Subcutaneous abdominal adipose tissue (tissue), 5 donors: ENCODE results near the gene DYSF.
A peak's percentile ranks its signal among the peaks of the same experiment; 100 is the strongest.

ENCODE experiments used
- H3K27ac ChIP-seq: one replicate; pipeline ENCODE4 v1.7.0; 2013; ENCODE audit warnings: low read depth, mild to moderate bottlenecking, inconsistent platforms, low read length, moderate library complexity
- H3K27me3 ChIP-seq, 5 donors: one replicate each; pipeline ENCODE4 v1.7.0; 2013; ENCODE audit warnings: low read length in 5 of 5, inconsistent platforms in 1 of 5; ENCODE audit not compliant: control insufficient read depth in 5 of 5, insufficient read depth in 4 of 5
- H3K36me3 ChIP-seq, 5 donors: one replicate each; pipeline ENCODE4 v1.7.0; 2013; ENCODE audit warnings: low read length in 5 of 5; ENCODE audit not compliant: control insufficient read depth in 5 of 5, insufficient read depth in 5 of 5
- H3K4me1 ChIP-seq, 5 donors: one replicate each; pipeline ENCODE4 v1.7.0; 2013; ENCODE audit warnings: low read length in 5 of 5, mild to moderate bottlenecking in 3 of 5, moderate library complexity in 1 of 5; ENCODE audit not compliant: control insufficient read depth in 5 of 5, insufficient read depth in 5 of 5
- H3K4me3 ChIP-seq, 5 donors: one replicate each; pipeline ENCODE4 v1.7.0; 2013; ENCODE audit warnings: low read length in 5 of 5, low read depth in 1 of 5
- H3K9ac ChIP-seq, 5 donors: one replicate each; pipeline ENCODE4 v1.7.0; 2013; ENCODE audit warnings: low read length in 5 of 5, mild to moderate bottlenecking in 4 of 5, moderate library complexity in 3 of 5
- H3K9me3 ChIP-seq, 5 donors: one replicate each; pipeline ENCODE4 v1.7.0; 2013; ENCODE audit warnings: low read length in 5 of 5; ENCODE audit not compliant: control insufficient read depth in 5 of 5
- donor health status: healthy.
- donor health status: healthy.
- donor health status: healthy.
- donor health status: healthy.
- donor health status: healthy.

Gene DYSF

GRCh38 chr2:71496156-71496770, 42.9 kb downstream of the DYSF start:
- H3K4me1 ChIP-seq: peaks cover 0 to 44% (median 14%) of the 10 kb centered on the region in 5 donors
- no peak overlapping the region for H3K9ac ChIP-seq
- no peak overlapping the region for H3K4me3 ChIP-seq
- H3K36me3 ChIP-seq: no peaks in the 10 kb centered on the region
- peak overlapping the region; percentile 37 for H3K27ac ChIP-seq
- H3K27me3 ChIP-seq: no peaks in the 10 kb centered on the region
- H3K9me3 ChIP-seq: no peaks in the 10 kb centered on the region

- Histone ChIP-seq H3K27me3 (peaks cover 0 to 6% (median 0%) of the 10 kb centered on the region in 5 donors), H3K9me3 (no peaks in the 10 kb centered on the region), H3K4me1 (peaks cover 0 to 64% (median 17%) of the 10 kb centered on the region in 5 donors), H3K4me3 (no peak overlapping the region), H3K9ac (no peak overlapping the region), H3K36me3 (no peaks in the 10 kb centered on the region), H3K27ac (peak overlapping the region; percentile 50)
Measured at GRCh38 chr2:71498261-71498701, 44.9 kb downstream of the DYSF start.

GRCh38 chr2:71499691-71500090, 46.3 kb downstream of the DYSF start:
- Histone ChIP-seq H3K9ac (peak overlapping the region in 1 of 5 donors; percentile 1), H3K27ac (peak overlapping the region; percentile 50), H3K9me3 (no peaks in the 10 kb centered on the region), H3K4me1 (peaks cover 0 to 76% (median 19%) of the 10 kb centered on the region in 5 donors), H3K36me3 (no peaks in the 10 kb centered on the region), H3K4me3 (no peak overlapping the region), H3K27me3 (peaks cover 0 to 6% (median 0%) of the 10 kb centered on the region in 5 donors)

- peak overlapping the region; percentile 50 for H3K27ac ChIP-seq
- H3K36me3 ChIP-seq: no peaks in the 10 kb centered on the region
- peak overlapping the region in 1 of 5 donors; percentile 16 for H3K9ac ChIP-seq
- H3K4me1 ChIP-seq: peaks cover 0 to 82% (median 21%) of the 10 kb centered on the region in 5 donors
- no peaks in the 10 kb centered on the region for H3K9me3 ChIP-seq
- peak overlapping the region in 1 of 5 donors; percentile 16 for H3K4me3 ChIP-seq
- H3K27me3 ChIP-seq: peaks cover 0 to 6% (median 0%) of the 10 kb centered on the region in 5 donors
Measured at GRCh38 chr2:71500426-71501079, 47.2 kb downstream of the DYSF start.

- Histone ChIP-seq H3K9me3 (no peaks in the 10 kb centered on the region), H3K27me3 (peaks cover 0 to 6% (median 0%) of the 10 kb centered on the region in 5 donors), H3K4me1 (peaks cover 0 to 84% (median 21%) of the 10 kb centered on the region in 5 donors), H3K4me3 (no peak overlapping the region), H3K27ac (peak overlapping the region; percentile 72), H3K36me3 (no peaks in the 10 kb centered on the region), H3K9ac (peak overlapping the region in 1 of 5 donors; percentile 65)
Measured at GRCh38 chr2:71502941-71503738, 49.8 kb downstream of the DYSF start.

- Histone ChIP-seq H3K27me3 (peaks cover 0 to 6% (median 0%) of the 10 kb centered on the region in 5 donors), H3K27ac (peak overlapping the region; percentile 72), H3K4me1 (peaks cover 0 to 81% (median 21%) of the 10 kb centered on the region in 5 donors)
Measured at GRCh38 chr2:71503837-71504236, 50.5 kb downstream of the DYSF start.

GRCh38 chr2:71504611-71505010, 51.2 kb downstream of the DYSF start:
- Histone ChIP-seq H3K36me3 (no peaks in the 10 kb centered on the region), H3K4me3 (no peak overlapping the region), H3K27ac (peak overlapping the region; percentile 72), H3K9me3 (no peaks in the 10 kb centered on the region), H3K27me3 (peaks cover 0 to 6% (median 0%) of the 10 kb centered on the region in 5 donors), H3K9ac (peak overlapping the region in 1 of 5 donors; percentile 31), H3K4me1 (peaks cover 0 to 73% (median 18%) of the 10 kb centered on the region in 5 donors)

More at GRCh38 chr2:71503837-71504236, 50.5 kb downstream of the DYSF start:
- Histone ChIP-seq H3K9me3 (no peaks in the 10 kb centered on the region), H3K36me3 (no peaks in the 10 kb centered on the region), H3K4me3 (no peak overlapping the region), H3K9ac (peak overlapping the region in 1 of 5 donors; percentile 65)

GRCh38 chr2:71505086-71505769, 51.9 kb downstream of the DYSF start:
- no peaks in the 10 kb centered on the region for H3K9me3 ChIP-seq
- H3K9ac ChIP-seq: peak overlapping the region in 1 of 5 donors; percentile 31
- H3K36me3 ChIP-seq: no peaks in the 10 kb centered on the region
- H3K4me3 ChIP-seq: no peak overlapping the region
- peaks cover 0 to 6% (median 0%) of the 10 kb centered on the region in 5 donors for H3K27me3 ChIP-seq
- peak overlapping the region; percentile 49 for H3K27ac ChIP-seq
- peaks cover 0 to 71% (median 15%) of the 10 kb centered on the region in 5 donors for H3K4me1 ChIP-seq

- H3K27me3 ChIP-seq: peaks cover 0 to 6% (median 0%) of the 10 kb centered on the region in 5 donors
- H3K4me1 ChIP-seq: peaks cover 0 to 69% (median 11%) of the 10 kb centered on the region in 5 donors
- no peaks in the 10 kb centered on the region for H3K9me3 ChIP-seq
- H3K9ac ChIP-seq: no peak overlapping the region
- no peak overlapping the region for H3K4me3 ChIP-seq
- no peaks in the 10 kb centered on the region for H3K36me3 ChIP-seq
- peak overlapping the region; percentile 49 for H3K27ac ChIP-seq
Measured at GRCh38 chr2:71505770-71506140, 52.4 kb downstream of the DYSF start.
